Common myeloid progenitor, CD34-positive (primary cell): Measurements from ENCODE around the gene THEM4.

ENCODE experiments used
- CTCF ChIA-PET: fragments of 350-600 bp; sonication (Branson Sonifier 250); formaldehyde crosslinking; loops from one replicate; lab custom pipeline; 2021; ENCODE audit warnings: antibody characterized with exemption; lab: Charles Lee
- POLR2A ChIA-PET: fragments of 350-600 bp; sonication (Branson Sonifier 250); formaldehyde crosslinking; loops from one replicate; lab custom pipeline; 2021; ENCODE audit warnings: antibody characterized with exemption; lab: Charles Lee
- DNase-seq, 3 donors: peaks; one replicate each; pipeline versions ENCODE4 v3.0.0 to v3.0.0-alpha.2; 2013
- H3K27ac ChIP-seq, 2 experiments: 1 replicate in 1 of 2; 2 replicates in 1 of 2; pipeline ENCODE4 v1.7.0; 2013; ENCODE audit warnings: inconsistent platforms in 2 of 2, low read length in 2 of 2, mild to moderate bottlenecking in 2 of 2, low read depth in 1 of 2, moderate library complexity in 1 of 2; ENCODE audit not compliant: severe bottlenecking in 2 of 2, insufficient read depth in 1 of 2, poor library complexity in 1 of 2
- H3K27me3 ChIP-seq, 5 experiments: replicated peaks in 2 of 5; 1 replicate in 3 of 5; 2 replicates in 2 of 5; pipeline versions ENCODE4 v1.6.1 to v1.7.0; 2013; ENCODE audit warnings: low read length in 4 of 5, mild to moderate bottlenecking in 2 of 5, moderate library complexity in 2 of 5, inconsistent platforms in 1 of 5; ENCODE audit not compliant: insufficient read depth in 5 of 5, control insufficient read depth in 4 of 5
- H3K36me3 ChIP-seq, 4 experiments: 1 replicate in 2 of 4; 2 replicates in 2 of 4; pipeline versions ENCODE4 v1.6.1 to v1.7.0; 2013; ENCODE audit warnings: low read length in 3 of 4, control low read depth in 1 of 4, mild to moderate bottlenecking in 1 of 4; ENCODE audit not compliant: control insufficient read depth in 4 of 4, insufficient read depth in 4 of 4
- H3K4me1 ChIP-seq, 4 experiments: 1 replicate in 3 of 4; 2 replicates in 1 of 4; pipeline versions ENCODE4 v1.6.1 to v1.7.1; 2013; ENCODE audit warnings: low read length in 3 of 4, mild to moderate bottlenecking in 3 of 4, control low read depth in 1 of 4, inconsistent platforms in 1 of 4, moderate library complexity in 1 of 4; ENCODE audit not compliant: control insufficient read depth in 4 of 4, insufficient read depth in 4 of 4; ENCODE audit errors: control extremely low read depth in 1 of 4
- H3K4me3 ChIP-seq, 7 experiments: 1 replicate in 4 of 7; 2 replicates in 3 of 7; pipeline versions ENCODE4 v1.5.1 to v1.7.0; 2013; ENCODE audit warnings: mild to moderate bottlenecking in 7 of 7, low read length in 6 of 7, moderate library complexity in 6 of 7, inconsistent platforms in 2 of 7, low read depth in 2 of 7, control low read depth in 1 of 7; ENCODE audit not compliant: insufficient read depth in 4 of 7, control insufficient read depth in 1 of 7; ENCODE audit errors: extremely low read depth in 1 of 7
- H3K9me3 ChIP-seq, 5 experiments: 1 replicate in 4 of 5; 2 replicates in 1 of 5; pipeline versions ENCODE4 v1.6.1 to v1.7.1; 2013; ENCODE audit warnings: low read length in 4 of 5, mild to moderate bottlenecking in 2 of 5, inconsistent platforms in 1 of 5, low read depth in 1 of 5, moderate library complexity in 1 of 5; ENCODE audit not compliant: control insufficient read depth in 4 of 5, insufficient read depth in 2 of 5; ENCODE audit errors: control extremely low read depth in 1 of 5
- WGBS: methylation state at CpG from one replicate; pipeline ENCODE4 v1.1.5; 2013; ENCODE audit not compliant: insufficient coverage; 5-methylcytosine and 5-hydroxymethylcytosine counted together

THEM4 gene

DNA sequence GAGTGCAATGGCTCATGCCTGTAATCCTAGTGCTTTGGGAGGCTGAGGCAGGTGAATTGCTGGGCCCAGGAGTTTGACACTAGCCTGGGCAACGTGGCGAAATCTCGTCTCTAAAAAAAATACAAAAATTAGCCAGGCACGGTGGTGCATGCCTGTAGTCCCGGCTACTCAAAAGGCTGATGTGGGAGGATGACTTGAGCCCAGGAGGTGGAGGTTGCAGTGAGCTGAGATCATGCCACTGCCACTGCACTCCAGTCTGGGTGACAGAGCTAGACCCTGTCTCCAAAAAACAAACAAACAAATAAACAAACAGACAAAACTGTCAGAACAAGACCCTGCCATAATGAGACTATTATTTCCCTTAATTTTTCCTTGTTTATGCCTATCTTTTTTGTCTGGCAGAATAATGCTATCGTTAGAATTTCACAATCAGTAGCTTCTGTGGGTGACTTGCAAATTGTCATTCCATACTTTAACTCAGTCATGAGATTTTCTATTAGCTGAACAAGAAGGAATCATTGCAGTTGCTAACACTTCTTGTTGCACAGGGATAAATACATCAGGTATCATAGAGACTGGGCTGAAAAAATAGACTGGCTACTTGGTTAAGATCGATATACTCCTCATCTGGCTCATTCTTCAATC is 7.5 kb upstream of the THEM4 start:
- Histone ChIP-seq H3K27me3 (no peaks in the 10 kb centered on the region), H3K4me3 (no peak overlapping the region), H3K4me1 (peaks cover 3 to 21% (median 16%) of the 10 kb centered on the region in 4 experiments), H3K27ac (no peak overlapping the region), H3K36me3 (no peaks in the 10 kb centered on the region), H3K9me3 (no peaks in the 10 kb centered on the region)
- ChIA-PET CTCF (interaction anchor here (1.0 to 2.2 kb wide), 5 partner anchors 9 to 84 kb away, joined by 3 to 10 read pairs (median 3); no protein-coding TSS in a partner anchor), POLR2A (no interaction called here)
- 100% methylated on average over 1 of the region's 7 CpGs for WGBS
- no peak for DNase-seq

DNA sequence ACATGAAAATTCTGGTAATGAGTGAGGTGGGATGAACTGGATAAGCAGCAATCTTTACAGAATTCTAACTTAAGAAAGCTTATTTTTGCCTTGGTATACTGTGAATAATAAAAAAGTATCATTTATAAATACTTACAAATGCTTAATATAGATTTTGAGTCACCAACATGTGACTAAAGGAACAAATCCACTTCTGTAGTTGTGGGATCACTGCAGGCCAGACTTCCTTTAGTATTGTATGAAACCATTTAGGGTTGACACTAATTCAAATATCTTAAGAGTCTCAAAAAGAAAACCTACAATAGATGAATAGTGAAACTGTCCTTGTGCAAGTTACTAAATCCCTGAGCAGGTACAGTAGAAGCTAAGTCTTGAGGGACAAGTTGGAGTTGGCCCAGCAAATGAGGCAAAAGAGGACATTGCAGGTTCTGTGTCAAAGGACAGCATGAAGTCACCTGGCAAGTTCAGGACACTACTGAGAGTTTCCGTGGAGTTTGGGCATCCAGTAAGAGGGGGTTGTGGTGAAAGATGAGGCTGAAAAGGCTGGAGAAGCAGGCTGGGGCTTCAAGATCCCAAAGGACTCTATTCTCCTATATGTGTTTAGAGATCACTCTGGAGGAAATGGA is 5.9 kb upstream of the THEM4 start:
- DNase-seq = no peak
- Histone ChIP-seq H3K9me3 (no peaks in the 10 kb centered on the region), H3K27me3 (no peaks in the 10 kb centered on the region), H3K27ac (no peak overlapping the region), H3K4me3 (no peak overlapping the region), H3K4me1 (peaks cover 0 to 9% (median 3%) of the 10 kb centered on the region in 4 experiments), H3K36me3 (no peaks in the 10 kb centered on the region)
- WGBS = 82% methylated on average over 1 of the region's 1 CpG
- CTCF ChIA-PET = interaction anchor here (1.4 kb wide), 2 partner anchors 16 to 18 kb away, joined by 3 to 4 read pairs; no protein-coding TSS in a partner anchor
- POLR2A ChIA-PET = interaction anchor here (0.6 kb wide), 1 partner anchor 229 kb away, joined by 4 read pairs; no protein-coding TSS in a partner anchor

DNA sequence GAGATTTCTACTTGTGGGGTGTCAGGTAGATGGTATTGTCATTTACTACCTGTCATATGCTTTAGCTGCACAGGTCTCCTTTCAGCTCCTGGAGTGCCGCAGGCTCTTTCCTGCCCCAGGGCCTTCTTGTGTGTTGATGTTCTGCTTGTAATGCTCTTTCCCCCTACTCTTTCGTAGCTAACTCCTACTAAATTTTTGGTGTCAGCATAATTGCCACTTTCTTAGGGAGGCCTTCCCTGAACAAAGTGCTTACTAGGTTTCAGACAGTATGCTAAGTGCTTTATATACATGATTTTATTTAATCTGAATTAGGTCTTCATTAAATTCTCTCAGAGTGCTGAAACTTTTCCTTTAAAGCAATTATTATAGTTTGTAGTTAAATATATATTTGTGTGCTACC is 4.8 kb upstream of the THEM4 start:
- no peaks in the 10 kb centered on the region for H3K9me3 ChIP-seq
- no peak overlapping the region for H3K4me3 ChIP-seq
- peaks cover 0 to 9% (median 6%) of the 10 kb centered on the region in 4 experiments for H3K4me1 ChIP-seq
- no peak overlapping the region for H3K27ac ChIP-seq
- CTCF ChIA-PET = interaction anchor here (1.4 kb wide), 1 partner anchor 17 kb away, joined by 4 read pairs; no protein-coding TSS in a partner anchor
- H3K27me3 ChIP-seq = no peaks in the 10 kb centered on the region
- DNase-seq = no peak
- POLR2A ChIA-PET = no interaction called here
- no peaks in the 10 kb centered on the region for H3K36me3 ChIP-seq
- no CpG with 5 or more reads among the region's 2 CpGs for WGBS

DNA sequence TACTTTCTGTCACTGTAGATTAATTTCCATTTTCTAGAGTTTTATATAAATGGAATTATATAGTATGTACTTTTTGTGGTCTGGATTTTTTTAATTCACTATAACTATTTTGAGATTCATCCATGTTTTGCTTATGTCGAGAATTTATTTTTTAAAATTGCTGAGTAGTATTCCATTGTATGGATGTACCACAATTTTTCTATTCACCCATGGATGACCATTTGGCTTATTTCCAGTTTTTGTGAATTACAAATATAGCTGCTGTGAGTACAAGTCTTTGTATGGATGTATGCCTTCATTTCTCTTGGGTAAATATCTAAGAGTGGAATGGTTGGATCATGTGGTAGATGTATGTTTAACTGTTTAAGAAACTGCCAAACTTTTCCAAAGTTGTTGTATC is 3.7 kb upstream of the THEM4 start:
- peaks cover 0 to 4% (median 0%) of the 10 kb centered on the region in 5 experiments for H3K9me3 ChIP-seq
- no peaks in the 10 kb centered on the region for H3K27me3 ChIP-seq
- H3K36me3 ChIP-seq = peaks cover 0 to 2% (median 0%) of the 10 kb centered on the region in 4 experiments
- H3K27ac ChIP-seq = no peak overlapping the region
- peaks cover 0 to 18% (median 14%) of the 10 kb centered on the region in 4 experiments for H3K4me1 ChIP-seq
- H3K4me3 ChIP-seq = no peak overlapping the region
- DNase-seq = no peak
- POLR2A ChIA-PET = no interaction called here
- no CpG with 5 or more reads among the region's 1 CpG for WGBS
- CTCF ChIA-PET = interaction anchor here (1.0 kb wide), 1 partner anchor 15 kb away, joined by 3 read pairs; no protein-coding TSS in a partner anchor

DNA sequence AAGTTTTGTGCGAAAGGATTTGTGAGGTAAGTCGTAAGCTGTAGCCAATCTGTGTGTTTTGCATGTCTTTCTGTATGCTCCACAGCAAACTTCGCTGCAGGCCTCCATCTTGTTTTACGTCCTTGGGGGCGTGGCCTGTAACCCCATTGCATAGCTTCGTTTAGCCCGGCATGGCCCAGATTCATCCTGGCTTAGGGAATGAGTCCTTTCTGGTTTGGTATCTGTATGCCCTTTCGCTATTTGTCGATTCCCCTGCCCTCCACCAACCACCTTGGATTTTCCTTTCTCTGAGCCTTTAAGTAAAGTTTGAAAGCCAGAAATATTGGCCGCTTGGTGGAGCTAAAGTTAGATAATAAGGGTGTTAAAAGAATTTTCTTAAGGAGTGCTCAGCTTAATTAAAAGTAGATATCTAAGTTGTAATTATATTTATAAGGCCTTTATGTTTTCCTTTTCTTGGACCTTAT is 1.1 kb downstream of the THEM4 start:
- H3K27me3 ChIP-seq = no peaks in the 10 kb centered on the region
- H3K27ac ChIP-seq = peak overlapping the region in 1 of 2 experiments; percentile 86
- POLR2A ChIA-PET = no interaction called here
- peaks cover 0 to 18% (median 8%) of the 10 kb centered on the region in 5 experiments for H3K9me3 ChIP-seq
- H3K36me3 ChIP-seq = peaks cover 0 to 14% (median 7%) of the 10 kb centered on the region in 4 experiments
- H3K4me3 ChIP-seq = peak overlapping the region in 3 of 7 experiments; percentile 77 to 89 (median 87)
- peaks cover 0 to 30% (median 24%) of the 10 kb centered on the region in 4 experiments for H3K4me1 ChIP-seq
- peak in 1 of 3 donors; percentile 19 for DNase-seq
- CTCF ChIA-PET = interaction anchor here (1.0 to 4.0 kb wide), 10 partner anchors 9 to 95 kb away, joined by 3 to 18 read pairs (median 4); no protein-coding TSS in a partner anchor
- WGBS = 86% methylated on average over 7 of the region's 10 CpGs

DNA sequence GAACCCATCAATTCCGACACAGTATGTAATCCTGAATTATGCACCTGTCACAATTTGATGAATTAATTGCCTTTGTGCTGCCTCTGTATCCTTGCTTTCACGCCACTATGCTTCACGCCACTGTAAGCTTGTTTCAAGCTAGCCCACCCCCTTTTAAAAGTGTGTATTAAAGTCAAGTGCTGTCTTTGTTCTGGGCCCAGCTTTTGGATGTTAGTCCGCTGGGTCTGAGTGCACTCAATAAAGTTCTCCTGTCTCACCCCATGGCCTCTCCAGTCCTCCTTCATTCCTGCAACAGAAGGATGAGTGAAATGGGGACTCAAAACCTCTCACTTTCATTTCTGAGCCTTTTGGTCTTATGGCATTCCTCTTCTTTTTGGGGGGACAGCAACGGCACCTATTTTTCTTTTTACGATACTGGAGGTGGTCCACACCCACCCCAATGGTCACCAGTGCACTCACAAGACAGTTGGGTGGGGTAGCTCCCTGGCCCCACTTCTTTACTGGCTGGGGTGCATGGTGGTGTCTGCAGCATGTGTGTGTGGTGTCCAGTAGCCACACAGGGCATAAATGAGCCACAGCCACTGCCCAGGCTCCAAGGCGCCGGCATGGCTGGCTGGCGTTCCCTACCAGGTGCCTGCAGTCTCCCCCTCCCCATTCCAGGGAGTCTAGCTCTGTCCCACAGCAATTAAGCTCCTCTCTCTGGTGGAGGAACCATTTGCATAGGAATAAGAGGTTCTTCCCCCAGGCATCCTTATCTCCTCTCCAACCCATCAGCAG is 1.8 kb downstream of the THEM4 start:
- Histone ChIP-seq H3K4me1 (peaks cover 0 to 30% (median 24%) of the 10 kb centered on the region in 4 experiments), H3K9me3 (peaks cover 0 to 18% (median 8%) of the 10 kb centered on the region in 5 experiments), H3K27me3 (no peaks in the 10 kb centered on the region), H3K4me3 (peak overlapping the region in 1 of 7 experiments; percentile 87), H3K27ac (no peak overlapping the region), H3K36me3 (peaks cover 0 to 14% (median 7%) of the 10 kb centered on the region in 4 experiments)
- 100% methylated on average over 6 of the region's 9 CpGs for WGBS
- DNase-seq = peak; percentile 23 to 55 (median 46)
- ChIA-PET CTCF (interaction anchor here (1.1 to 4.0 kb wide), 8 partner anchors 10 to 95 kb away, joined by 3 to 18 read pairs (median 4); no protein-coding TSS in a partner anchor), POLR2A (no interaction called here)
